SU-DHL-6 (cell line): ENCODE data around the gene LAPTM5.
A peak's percentile ranks its signal among the peaks of the same experiment; 100 is the strongest.

ENCODE experiments used
- H2AFZ ChIP-seq: fragments of 200-600 bp; sonication (generic); 2 replicates; pipeline ENCODE4 v1.6.1; 2014; ENCODE audit warnings: low read depth, mild to moderate bottlenecking, moderate library complexity, mixed read lengths, antibody characterized with exemption, low read length; ENCODE audit not compliant: severe bottlenecking
- H3F3A ChIP-seq: fragments of 200-600 bp; shearing (Covaris generic); 2 replicates; pipeline ENCODE4 v1.6.0; 2016; ENCODE audit warnings: antibody characterized with exemption, mild to moderate bottlenecking; ENCODE audit not compliant: insufficient read depth
- H3K27ac ChIP-seq: fragments of 200-600 bp; sonication (generic); 2 replicates; pipeline ENCODE4 v1.5.1; 2016; ENCODE audit warnings: low read depth, mild to moderate bottlenecking, low read length, moderate library complexity, mixed read lengths
- H3K27me3 ChIP-seq: fragments of 200-600 bp; sonication (generic), shearing (Covaris generic); 2 replicates; pipeline ENCODE4 v1.6.0; 2014; ENCODE audit warnings: mild to moderate bottlenecking, low read length
- H3K36me3 ChIP-seq: fragments of 200-600 bp; sonication (generic); 2 replicates; pipeline ENCODE4 v1.6.1; 2014; ENCODE audit warnings: mild to moderate bottlenecking, low read length, mixed read lengths
- H3K4me2 ChIP-seq: fragments of 300-600, 200-600 bp; shearing (Covaris generic), sonication (generic); 2 replicates; pipeline ENCODE4 v1.6.0; 2014; ENCODE audit warnings: low read length, low read depth, mild to moderate bottlenecking; ENCODE audit not compliant: poor library complexity, severe bottlenecking
- H3K4me3 ChIP-seq: fragments of 200-600 bp; sonication (generic); 2 replicates; pipeline ENCODE4 v1.5.1; 2014; ENCODE audit warnings: antibody characterized with exemption, low read length, mild to moderate bottlenecking, mixed read lengths; ENCODE audit not compliant: insufficient read depth, poor library complexity, severe bottlenecking
- H3K79me2 ChIP-seq: fragments of 200-600 bp; sonication (generic); 2 replicates; pipeline ENCODE4 v1.6.1; 2014; ENCODE audit warnings: mild to moderate bottlenecking, low read length, moderate library complexity; ENCODE audit not compliant: insufficient read depth
- H3K9ac ChIP-seq: fragments of 200-600 bp; sonication (generic); 2 replicates; pipeline ENCODE4 v1.7.0; 2014; ENCODE audit warnings: mild to moderate bottlenecking, low read length
- H3K9me2 ChIP-seq: fragments of 200-600 bp; sonication (generic); replicated peaks from 2 replicates; pipeline ENCODE4 v1.6.1; 2014; ENCODE audit warnings: low read length; ENCODE audit not compliant: insufficient read depth
- H3K9me3 ChIP-seq: fragments of 200-600 bp; sonication (generic); 2 replicates; pipeline ENCODE4 v1.6.1; 2014; ENCODE audit warnings: low read length, mixed read lengths; ENCODE audit not compliant: insufficient read depth
- H4K20me1 ChIP-seq: fragments of 200-600 bp; sonication (generic); 2 replicates; pipeline ENCODE4 v1.6.1; 2014; ENCODE audit warnings: low read depth, mild to moderate bottlenecking, antibody characterized with exemption, low read length, moderate library complexity, mixed read lengths
- CTCF ChIP-seq: fragments of 200-600 bp; sonication (generic); IDR thresholded peaks from one replicate; pipeline ENCODE4 v1.5.1; 2017; ENCODE audit warnings: antibody characterized with exemption, mild to moderate bottlenecking, low read length, moderate library complexity; ENCODE audit not compliant: insufficient read depth, poor library complexity, severe bottlenecking
- EZH2phosphoT487 ChIP-seq: fragments of 200-600 bp; sonication (generic), shearing (Covaris generic); conservative IDR thresholded peaks from 2 replicates; pipeline ENCODE4 v1.6.1; 2018; ENCODE audit warnings: mild to moderate bottlenecking, antibody characterized with exemption, low read length, moderate library complexity, mixed read lengths

LAPTM5 gene

DNA sequence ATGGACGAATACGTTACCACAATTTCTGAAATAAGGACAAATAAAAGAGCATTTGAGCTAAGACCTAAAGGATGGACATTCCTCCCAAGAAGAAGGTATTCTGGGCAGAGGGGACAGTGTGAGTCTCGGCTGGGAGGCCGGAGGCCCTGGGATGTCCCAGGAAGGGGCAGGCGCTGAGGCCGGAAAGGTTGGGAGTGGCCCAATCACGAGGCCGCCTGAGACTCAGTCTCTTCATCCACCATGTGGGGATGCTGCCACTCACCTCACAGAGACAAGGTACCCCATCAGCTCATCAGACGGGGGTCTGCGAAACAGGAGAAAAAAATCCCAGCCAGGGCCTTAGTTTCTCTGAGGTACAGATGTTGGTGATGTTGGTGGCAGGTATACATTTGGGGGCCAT lies 24.3 kb upstream of the LAPTM5 start:
- no peaks in the 10 kb centered on the region for H3F3A ChIP-seq

DNA sequence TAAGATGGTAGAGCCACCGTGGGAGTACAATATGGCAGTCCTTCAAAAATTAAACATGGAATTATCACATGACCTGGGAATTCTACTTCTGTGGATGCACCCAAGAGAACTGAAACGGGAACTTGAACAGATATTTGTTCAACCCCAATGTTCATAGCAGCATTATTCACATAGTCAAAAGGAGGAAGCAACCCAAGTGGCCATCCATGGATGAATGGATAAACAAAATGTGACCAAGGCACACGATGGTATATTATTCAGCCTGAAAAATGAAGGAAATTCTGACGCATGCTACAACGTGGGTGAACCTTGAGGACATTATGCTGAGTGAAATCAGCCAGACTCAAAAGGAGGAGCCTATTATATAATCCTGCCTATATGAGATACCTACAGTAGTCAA lies 22.8 kb upstream of the LAPTM5 start:
- H3F3A ChIP-seq, result no peaks in the 10 kb centered on the region
- H3K9me2 ChIP-seq, result no peaks in the 10 kb centered on the region
- H3K27me3 ChIP-seq, result no peaks in the 10 kb centered on the region
- no peak overlapping the region for H3K4me2 ChIP-seq
- no peak overlapping the region for H2AFZ ChIP-seq
- H4K20me1 ChIP-seq, result no peaks in the 10 kb centered on the region
- no peaks in the 10 kb centered on the region for H3K9me3 ChIP-seq
- H3K4me3 ChIP-seq, result no peak overlapping the region
- TF ChIP-seq EZH2phosphoT487 (no peak), CTCF (no peak)
- H3K79me2 ChIP-seq, result no peaks in the 10 kb centered on the region
- no peak overlapping the region for H3K27ac ChIP-seq
- H3K36me3 ChIP-seq, result no peaks in the 10 kb centered on the region
- no peak overlapping the region for H3K9ac ChIP-seq

More for the DNA sequence above, 24.3 kb upstream of the LAPTM5 start:
- Histone ChIP-seq H3K27ac (no peak overlapping the region), H3K27me3 (no peaks in the 10 kb centered on the region), H3K36me3 (no peaks in the 10 kb centered on the region), H3K9me3 (no peaks in the 10 kb centered on the region), H4K20me1 (no peaks in the 10 kb centered on the region), H3K9ac (no peak overlapping the region), H3K4me3 (no peak overlapping the region), H3K4me2 (no peak overlapping the region), H3K79me2 (no peaks in the 10 kb centered on the region), H3K9me2 (no peaks in the 10 kb centered on the region), H2AFZ (no peak overlapping the region)
- no peak for TF ChIP-seq EZH2phosphoT487
- TF ChIP-seq CTCF, result no peak

DNA sequence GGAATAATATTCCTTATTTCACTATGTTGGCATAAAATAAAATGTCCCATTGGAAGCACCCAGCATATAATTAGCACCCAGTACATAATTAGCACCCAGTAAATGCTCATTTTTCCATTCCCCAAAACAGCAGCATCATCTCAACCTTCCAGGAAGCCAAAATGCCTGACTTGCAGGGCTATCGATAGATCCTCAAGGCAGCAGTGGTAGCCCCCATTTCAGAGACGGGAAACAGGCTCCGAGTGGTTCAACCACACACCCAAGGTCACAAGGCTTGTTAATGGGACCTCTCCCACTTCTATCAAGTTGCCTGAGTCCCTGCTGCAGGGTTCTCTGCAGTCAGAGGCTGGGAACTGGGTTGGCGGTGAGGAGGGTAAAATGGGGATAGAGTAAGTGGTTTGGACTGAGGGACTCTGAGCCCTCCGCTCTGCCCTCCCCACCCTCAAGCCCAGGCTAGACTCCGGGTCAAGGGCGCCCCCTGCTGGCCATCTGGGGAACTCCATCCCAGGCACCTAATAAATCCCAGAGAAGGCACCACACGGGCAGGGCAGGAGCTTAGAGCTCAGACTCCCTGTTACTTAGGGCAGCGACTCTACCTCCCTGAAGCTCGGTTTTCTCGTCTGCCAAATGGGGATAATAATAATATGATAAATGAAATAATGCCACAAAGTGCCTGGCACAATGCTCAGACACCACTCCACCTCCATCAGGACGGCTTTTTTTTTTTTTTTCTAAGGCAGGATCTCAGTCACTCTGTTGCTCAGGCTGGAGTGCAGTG lies 21.9 kb upstream of the LAPTM5 start:
- Histone ChIP-seq H3K4me2 (no peak overlapping the region), H3K4me3 (no peak overlapping the region), H3F3A (no peaks in the 10 kb centered on the region), H3K27ac (no peak overlapping the region), H3K9me2 (no peaks in the 10 kb centered on the region), H3K9ac (no peak overlapping the region), H2AFZ (no peak overlapping the region), H3K79me2 (no peaks in the 10 kb centered on the region), H3K27me3 (no peaks in the 10 kb centered on the region), H3K36me3 (no peaks in the 10 kb centered on the region), H4K20me1 (no peaks in the 10 kb centered on the region), H3K9me3 (no peaks in the 10 kb centered on the region)
- TF ChIP-seq CTCF (peak; percentile 92), EZH2phosphoT487 (no peak)
